K562 (cell line): ENCODE measurements around the gene ANKRD16. TPM values are rescaled to one million over a fixed set of nuclear protein-coding genes. Genes with fewer than 3 reads are reported as not detected.

ENCODE experiments used
- CREB3 ChIP-seq: fragments of 450-650 bp; conservative IDR thresholded peaks from 2 replicates; pipeline ENCODE4 v1.6.1; 2016; ENCODE audit warnings: missing genetic modification characterization, low read depth, mild to moderate bottlenecking, missing compliant biosample characterization, moderate library complexity
- CREB3L1 ChIP-seq: fragments of 450-650 bp; IDR thresholded peaks from 2 replicates; pipeline ENCODE4 v1.6.1; 2014; ENCODE audit warnings: low read depth, mild to moderate bottlenecking, moderate library complexity, borderline replicate concordance
- ETV5 ChIP-seq: sonication (generic); formaldehyde crosslinking; IDR thresholded peaks from 2 replicates; pipeline ENCODE4 v1.4.0; 2020; ENCODE audit warnings: low read depth, mild to moderate bottlenecking, missing genetic modification reagents
- GMEB1 ChIP-seq: fragments of 250-450 bp; sonication (Bioruptor Pico); IDR thresholded peaks from 2 replicates; pipeline ENCODE4 v1.4.0; 2020; ENCODE audit warnings: mild to moderate bottlenecking
- HDAC1 ChIP-seq, 2 experiments: fragments of 450-650 bp; IDR thresholded peaks; 2 replicates each; pipeline ENCODE4 v1.6.1; 2016 to 2017; ENCODE audit warnings: inconsistent platforms in 1 of 2, mild to moderate bottlenecking in 1 of 2, moderate library complexity in 1 of 2
- ID3 ChIP-seq, 2 experiments: fragments of 250-450 bp in 1 of 2; fragments of 450-650 bp in 1 of 2; sonication (Bioruptor Pico) in 1 of 2; IDR thresholded peaks; 2 replicates each; pipeline versions ENCODE4 v1.6.1 to v1.8.0; 2016 to 2021; ENCODE audit warnings: mild to moderate bottlenecking in 2 of 2, moderate library complexity in 2 of 2, missing compliant biosample characterization in 1 of 2, missing genetic modification characterization in 1 of 2
- ZBTB11 ChIP-seq, 3 experiments: fragments of 200-800 bp in 1 of 3; fragments of 250-450 bp in 1 of 3; fragments of 450-650 bp in 1 of 3; sonication (Bioruptor Pico) in 1 of 3; sonication (Bioruptor generic) in 1 of 3; formaldehyde crosslinking in 1 of 3; IDR thresholded peaks; 2 replicates each; pipeline versions ENCODE4 v1.6.1 to v1.8.0; 2016 to 2022; ENCODE audit warnings: mild to moderate bottlenecking in 2 of 3, missing genetic modification characterization in 2 of 3, missing compliant biosample characterization in 1 of 3, moderate library complexity in 1 of 3
- ZNF592 ChIP-seq: fragments of 450-650 bp; IDR thresholded peaks from 2 replicates; pipeline ENCODE4 v1.6.1; 2017; ENCODE audit warnings: antibody characterized with exemption, mild to moderate bottlenecking
- ZNF76 ChIP-seq: fragments of 250-450 bp; sonication (Bioruptor Pico); IDR thresholded peaks from 2 replicates; pipeline ENCODE4 v1.4.0; 2020; ENCODE audit warnings: mild to moderate bottlenecking, moderate library complexity, borderline replicate concordance
- ZNF77 ChIP-seq: fragments of 250-450 bp; sonication (Bioruptor Pico); IDR thresholded peaks from 2 replicates; pipeline ENCODE4 v1.5.0; 2020
- polyA plus RNA-seq, 8 experiments: library from polyadenylated mRNA; depleted of rRNA in 4 of 8; stranded (reverse) in 5 of 8; unstranded in 3 of 8; fragments of >200 nt; fragmentation: Nextera tagmentation in 2 of 8; fragmentation: Illumina TruSeq in 1 of 8; extraction: Ambion mirVana in 2 of 8; extraction: Trizol in 1 of 8; gene quantifications; 2 replicates each; pipeline versions ENCODE4 v1.2.1 to v1.2.3, GENCODE V29; 2011 to 2014; ENCODE audit warnings: inconsistent platforms in 1 of 8, missing spikeins in 1 of 8
- total RNA-seq, 7 experiments: library from RNA; depleted of rRNA in 6 of 7; stranded (reverse); fragments of >200 nt in 6 of 7; fragmentation: Illumina TruSeq in 2 of 7; extraction: Trizol in 2 of 7; gene quantifications; 2 replicates each; pipeline versions ENCODE4 v1.2.1 to v1.2.3, GENCODE V29; 2011 to 2021; ENCODE audit warnings: low replicate concordance in 1 of 7

Gene ANKRD16
- total and polyA plus RNA-seq, 9 of the 15 experiments (the other 6 are each of a cell fraction or from before 2014, with no cell fraction given) = 1.5 to 16.0 (median 9.5) TPM

GRCh38 chr10:5933909-5934546 lies 44.3 kb upstream of the ANKRD16 start (continued):
- TF ChIP-seq ZNF592 = peak; percentile 97
- peak in 1 of 3 experiments; percentile 68; a peak in 1 of 6 replicates for TF ChIP-seq ZBTB11 (CRISPR knock-in tag; IDR thresholded peaks at IDR 0.05)
- no peak for TF ChIP-seq ZNF76 (CRISPR knock-in tag)
- peak in 1 of 2 experiments; percentile 49; a peak in 1 of 4 replicates for TF ChIP-seq HDAC1 (IDR thresholded peaks at IDR 0.05)
- TF ChIP-seq ETV5 (CRISPR knock-in tag) = peak; percentile 64; the same call in 1 of the 2 replicates
- no peak for TF ChIP-seq CREB3L1
- no peak for TF ChIP-seq ZNF77 (CRISPR knock-in tag)
- no peak for TF ChIP-seq ID3 (CRISPR knock-in tag; IDR thresholded peaks at IDR 0.05)
- peak; percentile 65; the same call in 1 of the 2 replicates for TF ChIP-seq ID3 (tag; IDR thresholded peaks at IDR 0.05)
- peak; percentile 67; the same call in 1 of the 2 replicates for TF ChIP-seq CREB3
- peak; percentile 44; the same call in 1 of the 2 replicates for TF ChIP-seq GMEB1
